VCaP (cell line): ENCODE measurements around the gene SRBD1.

ENCODE experiments used
- H3K27ac ChIP-seq: fragments of 450-650 bp; 2 replicates; pipeline ENCODE4 v1.5.1; 2017
- CTCF ChIP-seq: fragments of 450-650 bp; conservative IDR thresholded peaks from 2 replicates; pipeline ENCODE4 v1.5.1; 2017; ENCODE audit warnings: mild to moderate bottlenecking, moderate library complexity

SRBD1 gene

GRCh38 chr2:45607701-45608100, 3.4 kb downstream of the SRBD1 start:
- TF ChIP-seq CTCF: peak; percentile 51

GRCh38 chr2:45606796-45607195, 4.3 kb downstream of the SRBD1 start:
- no peak overlapping the region for H3K27ac ChIP-seq
- no peak for TF ChIP-seq CTCF

More at GRCh38 chr2:45607701-45608100, 3.4 kb downstream of the SRBD1 start:
- no peak overlapping the region for H3K27ac ChIP-seq

- H3K27ac ChIP-seq: no peak overlapping the region
- TF ChIP-seq CTCF: no peak
Measured at GRCh38 chr2:45605116-45605515, 6.0 kb downstream of the SRBD1 start.

GRCh38 chr2:45602624-45603023, 8.4 kb downstream of the SRBD1 start:
- no peak overlapping the region for H3K27ac ChIP-seq
- no peak for TF ChIP-seq CTCF

- TF ChIP-seq CTCF: no peak
- no peak overlapping the region for H3K27ac ChIP-seq
Measured at GRCh38 chr2:45598545-45598944, 12.5 kb downstream of the SRBD1 start.

- peak overlapping the region; percentile 58 for H3K27ac ChIP-seq
- TF ChIP-seq CTCF: no peak
Measured at GRCh38 chr2:45596761-45597160, 14.3 kb downstream of the SRBD1 start.

- TF ChIP-seq CTCF: no peak
- H3K27ac ChIP-seq: no peak overlapping the region
Measured at GRCh38 chr2:45595721-45596435, 15.2 kb downstream of the SRBD1 start.
